Measurements from ENCODE around the gene SPTBN1. TPM values are rescaled to one million over a fixed set of nuclear protein-coding genes. Genes with fewer than 3 reads are reported as not detected.

Gene SPTBN1
- polyA plus RNA-seq, 1 experiment = 56.6 TPM

DNA sequence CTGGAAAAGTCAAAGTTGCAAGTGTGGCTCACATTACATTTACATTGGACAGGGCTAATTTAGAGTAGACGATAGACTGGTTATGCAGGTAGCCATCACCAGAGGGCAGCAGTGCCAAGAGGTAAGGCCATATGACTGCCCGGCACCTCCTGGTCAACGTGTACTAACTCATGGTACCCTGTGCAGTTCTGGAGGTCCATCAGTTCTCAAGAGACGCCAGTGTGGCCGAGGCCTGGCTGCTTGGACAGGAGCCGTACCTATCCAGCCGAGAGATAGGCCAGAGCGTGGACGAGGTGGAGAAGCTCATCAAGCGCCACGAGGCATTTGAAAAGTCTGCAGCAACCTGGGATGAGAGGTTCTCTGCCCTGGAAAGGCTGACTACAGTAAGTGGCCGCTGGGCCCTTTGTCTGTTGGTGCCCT, 201.5 kb downstream of the SPTBN1 start:
- no peak overlapping the region for H3K4me3 ChIP-seq (ENCODE audit: low read depth, low read length)
- no peaks in the 10 kb centered on the region; the same call in 1 of the 2 replicates for H3K9me3 ChIP-seq (ENCODE audit: control insufficient read depth, insufficient read depth, low read length)
- H3K27ac ChIP-seq (ENCODE audit: low read depth, low read length) = no peak overlapping the region
- POLR2A ChIA-PET = no interaction called here
- H3K27me3 ChIP-seq (ENCODE audit: control insufficient read depth, insufficient read depth, low read length) = no peaks in the 10 kb centered on the region
- DNase-seq (ENCODE audit: low read depth, low spot score) = no peak
- TF ChIP-seq, protein P1, sequence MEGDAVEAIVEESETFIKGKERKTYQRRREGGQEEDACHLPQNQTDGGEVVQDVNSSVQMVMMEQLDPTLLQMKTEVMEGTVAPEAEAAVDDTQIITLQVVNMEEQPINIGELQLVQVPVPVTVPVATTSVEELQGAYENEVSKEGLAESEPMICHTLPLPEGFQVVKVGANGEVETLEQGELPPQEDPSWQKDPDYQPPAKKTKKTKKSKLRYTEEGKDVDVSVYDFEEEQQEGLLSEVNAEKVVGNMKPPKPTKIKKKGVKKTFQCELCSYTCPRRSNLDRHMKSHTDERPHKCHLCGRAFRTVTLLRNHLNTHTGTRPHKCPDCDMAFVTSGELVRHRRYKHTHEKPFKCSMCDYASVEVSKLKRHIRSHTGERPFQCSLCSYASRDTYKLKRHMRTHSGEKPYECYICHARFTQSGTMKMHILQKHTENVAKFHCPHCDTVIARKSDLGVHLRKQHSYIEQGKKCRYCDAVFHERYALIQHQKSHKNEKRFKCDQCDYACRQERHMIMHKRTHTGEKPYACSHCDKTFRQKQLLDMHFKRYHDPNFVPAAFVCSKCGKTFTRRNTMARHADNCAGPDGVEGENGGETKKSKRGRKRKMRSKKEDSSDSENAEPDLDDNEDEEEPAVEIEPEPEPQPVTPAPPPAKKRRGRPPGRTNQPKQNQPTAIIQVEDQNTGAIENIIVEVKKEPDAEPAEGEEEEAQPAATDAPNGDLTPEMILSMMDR (IDR thresholded peaks at IDR 0.05; ENCODE audit: low read depth, low read length) = peak; percentile 55
- CTCF ChIA-PET = interaction anchor here (1.1 to 4.6 kb wide), 4 partner anchors 8 to 135 kb away, joined by 3 to 24 read pairs (median 9); no protein-coding TSS in a partner anchor

DNA sequence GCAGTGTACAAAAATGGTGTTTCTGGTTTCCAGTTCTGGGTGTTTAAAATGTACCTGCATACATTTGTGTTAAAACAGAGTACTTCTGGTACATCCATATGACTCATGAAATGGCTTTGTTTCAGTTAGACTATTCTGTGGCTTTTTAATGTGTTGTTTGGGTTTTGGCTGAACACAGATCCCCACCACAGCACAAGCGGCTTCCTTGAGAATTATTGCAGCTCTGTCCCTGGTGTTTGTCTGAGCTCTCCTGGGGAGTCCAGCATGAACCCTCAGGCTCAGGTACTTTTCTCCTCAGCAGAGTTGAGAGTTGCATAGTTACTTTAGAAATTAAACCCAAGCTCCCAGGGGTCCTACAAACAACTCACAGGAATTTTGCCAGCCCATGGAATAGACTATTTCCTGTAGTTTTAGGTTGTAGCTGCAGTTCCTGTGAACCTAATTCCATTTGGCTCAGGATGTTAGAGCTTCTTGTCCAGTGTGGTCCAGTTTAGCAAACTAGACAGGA, 202.5 kb downstream of the SPTBN1 start:
- Histone ChIP-seq H3K4me3 (ENCODE audit: low read depth, low read length) (no peak overlapping the region), H3K27ac (ENCODE audit: low read depth, low read length) (no peak overlapping the region), H3K9me3 (ENCODE audit: control insufficient read depth, insufficient read depth, low read length) (no peaks in the 10 kb centered on the region; the same call in 1 of the 2 replicates), H3K27me3 (ENCODE audit: control insufficient read depth, insufficient read depth, low read length) (no peaks in the 10 kb centered on the region)
- ChIA-PET POLR2A (no interaction called here), CTCF (interaction anchor here (0.6 to 4.6 kb wide), 5 partner anchors 7 to 136 kb away, joined by 3 to 24 read pairs (median 3); no protein-coding TSS in a partner anchor)
- TF ChIP-seq, protein P1 (IDR thresholded peaks at IDR 0.05; ENCODE audit: low read depth, low read length) = no peak
- no peak for DNase-seq (ENCODE audit: low read depth, low spot score)

DNA sequence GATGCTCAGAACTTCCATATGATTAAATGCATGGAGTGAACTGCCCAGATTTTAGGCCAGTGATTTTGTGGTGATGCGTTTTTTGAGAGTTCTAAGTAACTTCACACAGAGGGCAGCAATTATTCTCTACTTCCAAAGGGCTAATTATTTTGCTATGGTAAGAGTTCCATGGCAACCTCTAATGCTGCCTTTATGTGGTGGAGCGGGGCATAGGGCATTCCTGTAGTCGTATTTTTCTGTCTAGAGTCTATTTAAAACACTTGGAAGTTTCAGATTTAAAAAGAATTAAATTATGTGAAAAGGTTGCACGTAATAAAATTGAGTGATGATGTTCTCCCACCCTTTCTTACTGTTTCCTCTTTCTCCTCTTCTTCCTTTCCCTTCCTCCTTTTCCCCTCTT, 203.4 kb downstream of the SPTBN1 start:
- no peak overlapping the region for H3K27ac ChIP-seq (ENCODE audit: low read depth, low read length)
- no peaks in the 10 kb centered on the region for H3K9me3 ChIP-seq (ENCODE audit: control insufficient read depth, insufficient read depth, low read length)
- POLR2A ChIA-PET = no interaction called here
- H3K4me3 ChIP-seq (ENCODE audit: low read depth, low read length) = no peak overlapping the region
- no peaks in the 10 kb centered on the region for H3K27me3 ChIP-seq (ENCODE audit: control insufficient read depth, insufficient read depth, low read length)
- DNase-seq (ENCODE audit: low read depth, low spot score) = no peak
- CTCF ChIA-PET = no interaction called here
- TF ChIP-seq, protein P1 (IDR thresholded peaks at IDR 0.05; ENCODE audit: low read depth, low read length) = no peak

DNA sequence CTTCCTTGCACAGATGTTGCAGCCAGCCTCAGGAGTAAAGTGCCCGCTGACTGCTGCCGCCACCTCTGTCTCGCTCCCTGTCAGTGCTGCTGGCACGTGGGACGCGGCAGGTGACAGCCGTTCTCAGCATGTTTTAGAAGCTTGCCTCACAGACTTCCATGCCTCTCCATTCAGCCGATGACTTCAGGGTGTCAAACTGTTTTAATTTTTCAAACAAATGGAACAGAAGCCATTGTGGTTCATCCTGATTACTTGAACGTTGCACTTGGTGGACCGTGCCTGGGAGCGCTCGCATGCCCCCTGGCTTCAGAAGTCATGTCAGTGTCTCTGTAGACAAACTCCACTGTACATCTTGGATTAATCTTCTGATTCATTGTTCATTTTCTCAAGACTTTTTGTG, 204.6 kb downstream of the SPTBN1 start:
- ChIA-PET POLR2A (no interaction called here), CTCF (no interaction called here)
- DNase-seq (ENCODE audit: low read depth, low spot score) = no peak
- TF ChIP-seq, protein P1 (IDR thresholded peaks at IDR 0.05; ENCODE audit: low read depth, low read length) = no peak
- Histone ChIP-seq H3K27ac (ENCODE audit: low read depth, low read length) (no peak overlapping the region), H3K27me3 (ENCODE audit: control insufficient read depth, insufficient read depth, low read length) (no peaks in the 10 kb centered on the region), H3K9me3 (ENCODE audit: control insufficient read depth, insufficient read depth, low read length) (no peaks in the 10 kb centered on the region), H3K4me3 (ENCODE audit: low read depth, low read length) (no peak overlapping the region)

DNA sequence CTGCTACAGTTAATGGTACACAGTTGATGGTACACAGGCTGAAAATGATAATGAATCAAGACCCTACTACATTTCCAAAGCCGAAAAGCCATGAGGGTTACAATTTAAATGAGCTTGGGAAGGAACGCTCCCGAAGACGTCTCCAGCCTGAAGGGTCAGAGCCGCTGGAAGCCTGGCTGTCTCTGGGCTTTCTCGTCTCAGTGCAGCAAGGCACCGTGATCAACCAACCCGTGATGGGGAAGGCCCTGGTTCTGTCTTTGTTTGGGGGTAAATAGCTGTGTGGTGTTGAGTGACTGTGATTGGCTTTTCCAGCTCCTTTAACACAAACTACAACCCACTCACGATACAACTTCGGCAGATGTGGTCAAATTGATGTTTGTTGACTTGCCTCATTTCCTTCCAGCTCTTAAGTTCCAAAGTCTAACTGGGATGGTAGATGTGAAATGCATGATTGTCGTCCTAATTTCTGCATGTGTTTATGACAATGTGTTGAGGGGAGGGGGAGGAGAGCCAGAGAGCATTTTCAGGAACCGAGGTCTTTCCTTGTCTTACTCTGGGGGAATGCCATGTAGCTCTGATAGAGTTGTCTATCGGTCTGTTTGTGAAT, 207.4 kb downstream of the SPTBN1 start:
- TF ChIP-seq, protein P1 (IDR thresholded peaks at IDR 0.05; ENCODE audit: low read depth, low read length) = no peak
- H3K4me3 ChIP-seq (ENCODE audit: low read depth, low read length) = no peak overlapping the region
- H3K9me3 ChIP-seq (ENCODE audit: control insufficient read depth, insufficient read depth, low read length) = no peaks in the 10 kb centered on the region
- H3K27me3 ChIP-seq (ENCODE audit: control insufficient read depth, insufficient read depth, low read length) = no peaks in the 10 kb centered on the region
- ChIA-PET CTCF (interaction anchor here (1.0 kb wide), 2 partner anchors 41 to 556 kb away, joined by 3 to 6 read pairs; no protein-coding TSS in a partner anchor), POLR2A (no interaction called here)
- no peak for DNase-seq (ENCODE audit: low read depth, low spot score)
- no peak overlapping the region for H3K27ac ChIP-seq (ENCODE audit: low read depth, low read length)
